ENCODE results near the gene TESK2. TPM values are rescaled to one million over a fixed set of nuclear protein-coding genes. Genes with fewer than 3 reads are reported as not detected.
A peak's percentile ranks its signal among the peaks of the same experiment; 100 is the strongest.

The TESK2 gene
- total and polyA plus RNA-seq, 2 of the 13 experiments (the other 11 are each of a cell fraction or from before 2014, with no cell fraction given) = 5.5 to 9.6 TPM

DNA sequence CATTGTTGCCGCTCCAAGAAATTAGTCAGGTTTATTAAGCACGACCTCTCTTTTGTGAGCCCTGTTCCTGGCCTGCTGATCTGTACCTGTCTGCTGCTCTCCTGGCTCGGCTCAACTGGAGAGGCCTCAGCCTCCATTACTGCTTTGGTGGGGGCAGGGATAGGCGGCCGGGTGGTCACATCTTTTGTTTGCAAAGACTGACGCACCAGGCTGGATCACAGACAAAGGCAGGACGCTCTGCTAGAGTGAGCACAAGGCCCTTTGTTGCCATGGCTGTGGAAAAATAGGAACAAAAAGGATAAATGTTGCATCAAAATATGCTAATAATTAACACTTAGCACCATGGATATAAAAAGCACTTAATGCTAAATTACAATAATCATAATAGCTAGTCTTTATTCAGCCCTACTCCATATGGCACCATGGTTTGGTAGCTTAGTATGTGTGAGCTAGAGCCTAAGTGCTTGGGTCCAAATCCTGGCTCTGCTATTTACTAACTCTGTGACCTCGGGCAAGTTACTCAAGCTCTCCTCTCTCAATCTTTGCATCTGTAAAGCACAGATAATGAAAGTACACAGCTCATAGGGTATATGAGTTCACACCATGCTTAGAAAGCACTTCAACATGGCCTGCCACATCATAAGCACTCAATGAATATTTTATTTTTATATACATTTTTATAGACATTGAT, 193.2 kb downstream of the TESK2 start (continued):
- TF ChIP-seq, protein P1, sequence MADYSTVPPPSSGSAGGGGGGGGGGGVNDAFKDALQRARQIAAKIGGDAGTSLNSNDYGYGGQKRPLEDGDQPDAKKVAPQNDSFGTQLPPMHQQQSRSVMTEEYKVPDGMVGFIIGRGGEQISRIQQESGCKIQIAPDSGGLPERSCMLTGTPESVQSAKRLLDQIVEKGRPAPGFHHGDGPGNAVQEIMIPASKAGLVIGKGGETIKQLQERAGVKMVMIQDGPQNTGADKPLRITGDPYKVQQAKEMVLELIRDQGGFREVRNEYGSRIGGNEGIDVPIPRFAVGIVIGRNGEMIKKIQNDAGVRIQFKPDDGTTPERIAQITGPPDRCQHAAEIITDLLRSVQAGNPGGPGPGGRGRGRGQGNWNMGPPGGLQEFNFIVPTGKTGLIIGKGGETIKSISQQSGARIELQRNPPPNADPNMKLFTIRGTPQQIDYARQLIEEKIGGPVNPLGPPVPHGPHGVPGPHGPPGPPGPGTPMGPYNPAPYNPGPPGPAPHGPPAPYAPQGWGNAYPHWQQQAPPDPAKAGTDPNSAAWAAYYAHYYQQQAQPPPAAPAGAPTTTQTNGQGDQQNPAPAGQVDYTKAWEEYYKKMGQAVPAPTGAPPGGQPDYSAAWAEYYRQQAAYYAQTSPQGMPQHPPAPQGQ (CRISPR knock-in tag; IDR thresholded peaks at IDR 0.05; ENCODE audit: borderline replicate concordance) = no peak
- TF ChIP-seq ZNF839 (CRISPR knock-in tag; IDR thresholded peaks at IDR 0.05; ENCODE audit: borderline replicate concordance) (no peak), KLF11 (CRISPR knock-in tag; IDR thresholded peaks at IDR 0.05) (no peak; the same call in 1 of the 2 replicates), ONECUT2 (CRISPR knock-in tag; IDR thresholded peaks at IDR 0.05) (no peak), ZNF225 (CRISPR knock-in tag; IDR thresholded peaks at IDR 0.05) (no peak), ZNF33B (CRISPR knock-in tag; IDR thresholded peaks at IDR 0.05) (no peak), HCFC1 (IDR thresholded peaks at IDR 0.05; ENCODE audit: low read depth, low read length) (no peak), BRD4 (CRISPR knock-in tag; IDR thresholded peaks at IDR 0.05) (no peak), MBD4 (IDR thresholded peaks at IDR 0.05; ENCODE audit: borderline replicate concordance, low read length) (no peak), EHMT2 (IDR thresholded peaks at IDR 0.05; ENCODE audit: borderline replicate concordance, low read depth, low read length) (no peak), ZNF138 (CRISPR knock-in tag; IDR thresholded peaks at IDR 0.05; ENCODE audit: low read depth) (no peak)
- TF ChIP-seq, protein P2, sequence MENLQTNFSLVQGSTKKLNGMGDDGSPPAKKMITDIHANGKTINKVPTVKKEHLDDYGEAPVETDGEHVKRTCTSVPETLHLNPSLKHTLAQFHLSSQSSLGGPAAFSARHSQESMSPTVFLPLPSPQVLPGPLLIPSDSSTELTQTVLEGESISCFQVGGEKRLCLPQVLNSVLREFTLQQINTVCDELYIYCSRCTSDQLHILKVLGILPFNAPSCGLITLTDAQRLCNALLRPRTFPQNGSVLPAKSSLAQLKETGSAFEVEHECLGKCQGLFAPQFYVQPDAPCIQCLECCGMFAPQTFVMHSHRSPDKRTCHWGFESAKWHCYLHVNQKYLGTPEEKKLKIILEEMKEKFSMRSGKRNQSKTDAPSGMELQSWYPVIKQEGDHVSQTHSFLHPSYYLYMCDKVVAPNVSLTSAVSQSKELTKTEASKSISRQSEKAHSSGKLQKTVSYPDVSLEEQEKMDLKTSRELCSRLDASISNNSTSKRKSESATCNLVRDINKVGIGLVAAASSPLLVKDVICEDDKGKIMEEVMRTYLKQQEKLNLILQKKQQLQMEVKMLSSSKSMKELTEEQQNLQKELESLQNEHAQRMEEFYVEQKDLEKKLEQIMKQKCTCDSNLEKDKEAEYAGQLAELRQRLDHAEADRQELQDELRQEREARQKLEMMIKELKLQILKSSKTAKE (CRISPR knock-in tag; IDR thresholded peaks at IDR 0.05; ENCODE audit: borderline replicate concordance) = 0 out of 2 replicates have a peak, but pooled peaks have one; percentile 22
- TF ChIP-seq, protein P3, sequence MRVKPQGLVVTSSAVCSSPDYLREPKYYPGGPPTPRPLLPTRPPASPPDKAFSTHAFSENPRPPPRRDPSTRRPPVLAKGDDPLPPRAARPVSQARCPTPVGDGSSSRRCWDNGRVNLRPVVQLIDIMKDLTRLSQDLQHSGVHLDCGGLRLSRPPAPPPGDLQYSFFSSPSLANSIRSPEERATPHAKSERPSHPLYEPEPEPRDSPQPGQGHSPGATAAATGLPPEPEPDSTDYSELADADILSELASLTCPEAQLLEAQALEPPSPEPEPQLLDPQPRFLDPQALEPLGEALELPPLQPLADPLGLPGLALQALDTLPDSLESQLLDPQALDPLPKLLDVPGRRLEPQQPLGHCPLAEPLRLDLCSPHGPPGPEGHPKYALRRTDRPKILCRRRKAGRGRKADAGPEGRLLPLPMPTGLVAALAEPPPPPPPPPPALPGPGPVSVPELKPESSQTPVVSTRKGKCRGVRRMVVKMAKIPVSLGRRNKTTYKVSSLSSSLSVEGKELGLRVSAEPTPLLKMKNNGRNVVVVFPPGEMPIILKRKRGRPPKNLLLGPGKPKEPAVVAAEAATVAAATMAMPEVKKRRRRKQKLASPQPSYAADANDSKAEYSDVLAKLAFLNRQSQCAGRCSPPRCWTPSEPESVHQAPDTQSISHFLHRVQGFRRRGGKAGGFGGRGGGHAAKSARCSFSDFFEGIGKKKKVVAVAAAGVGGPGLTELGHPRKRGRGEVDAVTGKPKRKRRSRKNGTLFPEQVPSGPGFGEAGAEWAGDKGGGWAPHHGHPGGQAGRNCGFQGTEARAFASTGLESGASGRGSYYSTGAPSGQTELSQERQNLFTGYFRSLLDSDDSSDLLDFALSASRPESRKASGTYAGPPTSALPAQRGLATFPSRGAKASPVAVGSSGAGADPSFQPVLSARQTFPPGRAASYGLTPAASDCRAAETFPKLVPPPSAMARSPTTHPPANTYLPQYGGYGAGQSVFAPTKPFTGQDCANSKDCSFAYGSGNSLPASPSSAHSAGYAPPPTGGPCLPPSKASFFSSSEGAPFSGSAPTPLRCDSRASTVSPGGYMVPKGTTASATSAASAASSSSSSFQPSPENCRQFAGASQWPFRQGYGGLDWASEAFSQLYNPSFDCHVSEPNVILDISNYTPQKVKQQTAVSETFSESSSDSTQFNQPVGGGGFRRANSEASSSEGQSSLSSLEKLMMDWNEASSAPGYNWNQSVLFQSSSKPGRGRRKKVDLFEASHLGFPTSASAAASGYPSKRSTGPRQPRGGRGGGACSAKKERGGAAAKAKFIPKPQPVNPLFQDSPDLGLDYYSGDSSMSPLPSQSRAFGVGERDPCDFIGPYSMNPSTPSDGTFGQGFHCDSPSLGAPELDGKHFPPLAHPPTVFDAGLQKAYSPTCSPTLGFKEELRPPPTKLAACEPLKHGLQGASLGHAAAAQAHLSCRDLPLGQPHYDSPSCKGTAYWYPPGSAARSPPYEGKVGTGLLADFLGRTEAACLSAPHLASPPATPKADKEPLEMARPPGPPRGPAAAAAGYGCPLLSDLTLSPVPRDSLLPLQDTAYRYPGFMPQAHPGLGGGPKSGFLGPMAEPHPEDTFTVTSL (CRISPR knock-in tag; IDR thresholded peaks at IDR 0.05; ENCODE audit: borderline replicate concordance) = no peak
- TF ChIP-seq, protein P4, sequence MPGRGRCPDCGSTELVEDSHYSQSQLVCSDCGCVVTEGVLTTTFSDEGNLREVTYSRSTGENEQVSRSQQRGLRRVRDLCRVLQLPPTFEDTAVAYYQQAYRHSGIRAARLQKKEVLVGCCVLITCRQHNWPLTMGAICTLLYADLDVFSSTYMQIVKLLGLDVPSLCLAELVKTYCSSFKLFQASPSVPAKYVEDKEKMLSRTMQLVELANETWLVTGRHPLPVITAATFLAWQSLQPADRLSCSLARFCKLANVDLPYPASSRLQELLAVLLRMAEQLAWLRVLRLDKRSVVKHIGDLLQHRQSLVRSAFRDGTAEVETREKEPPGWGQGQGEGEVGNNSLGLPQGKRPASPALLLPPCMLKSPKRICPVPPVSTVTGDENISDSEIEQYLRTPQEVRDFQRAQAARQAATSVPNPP (CRISPR knock-in tag; IDR thresholded peaks at IDR 0.05) = no peak
- TF ChIP-seq, protein P5, sequence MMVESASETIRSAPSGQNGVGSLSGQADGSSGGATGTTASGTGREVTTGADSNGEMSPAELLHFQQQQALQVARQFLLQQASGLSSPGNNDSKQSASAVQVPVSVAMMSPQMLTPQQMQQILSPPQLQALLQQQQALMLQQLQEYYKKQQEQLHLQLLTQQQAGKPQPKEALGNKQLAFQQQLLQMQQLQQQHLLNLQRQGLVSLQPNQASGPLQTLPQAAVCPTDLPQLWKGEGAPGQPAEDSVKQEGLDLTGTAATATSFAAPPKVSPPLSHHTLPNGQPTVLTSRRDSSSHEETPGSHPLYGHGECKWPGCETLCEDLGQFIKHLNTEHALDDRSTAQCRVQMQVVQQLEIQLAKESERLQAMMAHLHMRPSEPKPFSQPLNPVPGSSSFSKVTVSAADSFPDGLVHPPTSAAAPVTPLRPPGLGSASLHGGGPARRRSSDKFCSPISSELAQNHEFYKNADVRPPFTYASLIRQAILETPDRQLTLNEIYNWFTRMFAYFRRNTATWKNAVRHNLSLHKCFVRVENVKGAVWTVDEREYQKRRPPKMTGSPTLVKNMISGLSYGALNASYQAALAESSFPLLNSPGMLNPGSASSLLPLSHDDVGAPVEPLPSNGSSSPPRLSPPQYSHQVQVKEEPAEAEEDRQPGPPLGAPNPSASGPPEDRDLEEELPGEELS (CRISPR knock-in tag; IDR thresholded peaks at IDR 0.05) = peak; percentile 47; the same call in 1 of the 2 replicates
